ENCODE results near the gene DHH. TPM values are rescaled to one million over a fixed set of nuclear protein-coding genes. Genes with fewer than 3 reads are reported as not detected.

The DHH gene
- total RNA-seq, 1 donor from 2014 or later: 0.34 TPM

GRCh38 chr12:49059045-49059298 lies 35.6 kb downstream of the DHH start:
- TF ChIP-seq CTCF (IDR thresholded peaks at IDR 0.05; ENCODE audit: unreplicated experiment): no peak
- DNase-seq (ENCODE audit: low spot score, unreplicated experiment): no peak
- peaks cover 6% of the 10 kb centered on the region for H3K36me3 Mint-ChIP-seq (ENCODE audit: insufficient read depth)
- H3K27me3 Mint-ChIP-seq: no peaks in the 10 kb centered on the region
- peaks cover 45% of the 10 kb centered on the region for H3K4me1 Mint-ChIP-seq (ENCODE audit: low read depth)
- no peaks in the 10 kb centered on the region for H3K9me3 Mint-ChIP-seq (ENCODE audit: low read depth)
- H3K4me3 Mint-ChIP-seq (ENCODE audit: low read depth): peak overlapping the region; percentile 96
- H3K27ac Mint-ChIP-seq: peak overlapping the region; percentile 97

- Mint-ChIP-seq H3K9me3 (ENCODE audit: low read depth) (no peaks in the 10 kb centered on the region), H3K36me3 (ENCODE audit: insufficient read depth) (peaks cover 6% of the 10 kb centered on the region), H3K27me3 (no peaks in the 10 kb centered on the region), H3K4me3 (ENCODE audit: low read depth) (peak overlapping the region; percentile 96), H3K4me1 (ENCODE audit: low read depth) (peaks cover 45% of the 10 kb centered on the region), H3K27ac (peak overlapping the region; percentile 97)
- TF ChIP-seq CTCF (IDR thresholded peaks at IDR 0.05; ENCODE audit: unreplicated experiment): no peak
- no peak for DNase-seq (ENCODE audit: low spot score, unreplicated experiment)
These were observed 36.1 kb downstream of the DHH start for GRCh38 chr12:49058366-49059044.

- Mint-ChIP-seq H3K4me1 (ENCODE audit: low read depth) (peaks cover 45% of the 10 kb centered on the region), H3K27ac (peak overlapping the region; percentile 97)
These were observed 36.7 kb downstream of the DHH start for GRCh38 chr12:49057888-49058287.

GRCh38 chr12:49055978-49056754 lies 38.4 kb downstream of the DHH start:
- TF ChIP-seq CTCF (IDR thresholded peaks at IDR 0.05; ENCODE audit: unreplicated experiment): no peak
- Mint-ChIP-seq H3K36me3 (ENCODE audit: insufficient read depth) (peaks cover 13% of the 10 kb centered on the region), H3K4me3 (ENCODE audit: low read depth) (peak overlapping the region; percentile 96), H3K9me3 (ENCODE audit: low read depth) (no peaks in the 10 kb centered on the region), H3K4me1 (ENCODE audit: low read depth) (peaks cover 42% of the 10 kb centered on the region), H3K27ac (peak overlapping the region; percentile 25), H3K27me3 (no peaks in the 10 kb centered on the region)
- DNase-seq (ENCODE audit: low spot score, unreplicated experiment): no peak

More at GRCh38 chr12:49057888-49058287, 36.7 kb downstream of the DHH start:
- Mint-ChIP-seq H3K9me3 (ENCODE audit: low read depth) (no peaks in the 10 kb centered on the region), H3K27me3 (no peaks in the 10 kb centered on the region), H3K36me3 (ENCODE audit: insufficient read depth) (peaks cover 6% of the 10 kb centered on the region), H3K4me3 (ENCODE audit: low read depth) (peak overlapping the region; percentile 96)
- DNase-seq (ENCODE audit: low spot score, unreplicated experiment): no peak
- TF ChIP-seq CTCF (IDR thresholded peaks at IDR 0.05; ENCODE audit: unreplicated experiment): no peak

- H3K4me1 Mint-ChIP-seq (ENCODE audit: low read depth): peaks cover 40% of the 10 kb centered on the region
- no peak for DNase-seq (ENCODE audit: low spot score, unreplicated experiment)
- no peak overlapping the region for H3K27ac Mint-ChIP-seq
- TF ChIP-seq CTCF (IDR thresholded peaks at IDR 0.05; ENCODE audit: unreplicated experiment): no peak
- H3K36me3 Mint-ChIP-seq (ENCODE audit: insufficient read depth): peaks cover 17% of the 10 kb centered on the region
- H3K27me3 Mint-ChIP-seq: no peaks in the 10 kb centered on the region
- H3K4me3 Mint-ChIP-seq (ENCODE audit: low read depth): no peak overlapping the region
- H3K9me3 Mint-ChIP-seq (ENCODE audit: low read depth): no peaks in the 10 kb centered on the region
These were observed 39.5 kb downstream of the DHH start for GRCh38 chr12:49055092-49055491.
